Transverse colon (tissue), 4 donors: ENCODE data around the gene SERPINB1. TPM values are rescaled to one million over a fixed set of nuclear protein-coding genes. Genes with fewer than 3 reads are reported as not detected.

Experiments used
- DNase-seq: peaks from one replicate; pipeline ENCODE4 v3.0.0-alpha.2; 2019
- H3K27ac ChIP-seq, 4 donors: fragments of 200-600 bp; sonication (generic); 2 replicates each; pipeline ENCODE4 v1.5.1; 2016 to 2018; ENCODE audit warnings: inconsistent platforms in 4 of 4
- H3K27me3 ChIP-seq: fragments of 200-600 bp; sonication (generic); 2 replicates; pipeline ENCODE4 v1.5.1; 2017; ENCODE audit warnings: inconsistent platforms
- H3K36me3 ChIP-seq, 4 donors: fragments of 200-600 bp; sonication (generic); 2 replicates each; pipeline ENCODE4 v1.5.1; 2017 to 2019; ENCODE audit warnings: inconsistent platforms in 4 of 4
- H3K4me1 ChIP-seq, 4 donors: fragments of 200-600 bp; sonication (generic); 2 replicates each; pipeline ENCODE4 v1.5.1; 2017 to 2020; ENCODE audit warnings: inconsistent platforms in 4 of 4
- H3K4me3 ChIP-seq, 4 donors: fragments of 200-600 bp; sonication (generic); 1 replicate in 1 of 4; 2 replicates in 3 of 4; pipeline versions ENCODE4 v1.5.1 to v1.6.1; 2017 to 2019; ENCODE audit warnings: inconsistent platforms in 4 of 4
- H3K9me3 ChIP-seq, 2 donors: fragments of 200-600 bp; sonication (generic); 2 replicates each; pipeline ENCODE4 v1.5.1; 2017 to 2019; ENCODE audit warnings: inconsistent platforms in 2 of 2
- CTCF ChIP-seq, 5 experiments: fragments of 200-600 bp in 3 of 5; fragments of 450-650 bp in 2 of 5; sonication (generic) in 3 of 5; IDR thresholded peaks; 1 replicate in 2 of 5; 2 replicates in 3 of 5; pipeline ENCODE4 v1.5.1; 2016 to 2017; ENCODE audit warnings: antibody characterized with exemption in 5 of 5, inconsistent platforms in 3 of 5, mild to moderate bottlenecking in 2 of 5, moderate library complexity in 1 of 5
- EP300 ChIP-seq: sonication (generic); formaldehyde crosslinking; IDR thresholded peaks from one replicate; pipeline ENCODE4 v1.6.1; 2017; ENCODE audit warnings: antibody characterized with exemption, low read depth
- POLR2A ChIP-seq: fragments of 450-650 bp; IDR thresholded peaks from one replicate; pipeline ENCODE4 v1.6.1; 2016; ENCODE audit warnings: antibody characterized with exemption, mild to moderate bottlenecking, moderate library complexity
- POLR2AphosphoS5 ChIP-seq, 3 donors: sonication (generic); formaldehyde crosslinking; IDR thresholded peaks; one replicate each; pipeline ENCODE4 v1.6.1; 2016; ENCODE audit warnings: antibody characterized with exemption in 3 of 3
- WGBS, 2 donors: methylation state at CpG; one replicate each; pipeline ENCODE4 v1.1.5; 2018; ENCODE audit warnings: low coverage in 1 of 2; 5-methylcytosine and 5-hydroxymethylcytosine counted together
- in situ Hi-C, 4 donors: fragments of 200-750 bp; cut with MboI; loops; one replicate each; pipeline versions ENCODE4 v1.15.0 to v1.15.1; 2017; ENCODE audit warnings: low sequenced_read_pairs in 3 of 4, low pct_ligation_motif_present in 1 of 4, low pct_unique_long_range_greater_than_20kb in 1 of 4
- intact Hi-C: fragments of 100-400 bp; cut with DNase I; formaldehyde crosslinking; loops from one replicate; pipeline ENCODE4 v1.15.1; 2023; ENCODE audit warnings: low total_unique reads
- total RNA-seq, 4 donors: library from RNA; depleted of rRNA; stranded (reverse); fragments of >200 nt; gene quantifications; one replicate each; pipeline ENCODE4 v1.1.0, GENCODE V29; 2016

Gene SERPINB1
- total RNA-seq, 4 donors from 2014 or later, result 22.3 to 140 (median 88.4) TPM

- DNase-seq, result no peak
Measured at GRCh38 chr6:2838251-2838650, 3.4 kb downstream of the SERPINB1 start.

GRCh38 chr6:2834262-2834661 lies 7.4 kb downstream of the SERPINB1 start:
- intact Hi-C loops, result no loop called here
- H3K27me3 ChIP-seq, result no peaks in the 10 kb centered on the region
- H3K36me3 ChIP-seq, result peaks cover 0 to 45% (median 22%) of the 10 kb centered on the region in 4 donors
- TF ChIP-seq POLR2AphosphoS5 (IDR thresholded peaks at IDR 0.05), result no peak
- TF ChIP-seq POLR2A, result no peak
- TF ChIP-seq CTCF (IDR thresholded peaks at IDR 0.05), result no peak
- TF ChIP-seq EP300, result no peak
- H3K4me1 ChIP-seq, result peaks cover 0 to 36% (median 14%) of the 10 kb centered on the region in 4 donors
- in situ Hi-C loops, result no loop called here
- no peak overlapping the region for H3K4me3 ChIP-seq
- H3K27ac ChIP-seq, result no peak overlapping the region
- H3K9me3 ChIP-seq, result no peaks in the 10 kb centered on the region
- DNase-seq, result no peak

More at GRCh38 chr6:2838251-2838650, 3.4 kb downstream of the SERPINB1 start:
- TF ChIP-seq POLR2A, result no peak
- TF ChIP-seq EP300, result no peak
- no peak for TF ChIP-seq POLR2AphosphoS5 (IDR thresholded peaks at IDR 0.05)
- TF ChIP-seq CTCF (IDR thresholded peaks at IDR 0.05), result no peak
- Histone ChIP-seq H3K27me3 (no peaks in the 10 kb centered on the region), H3K27ac (peak overlapping the region; percentile 95 to 99 (median 97)), H3K36me3 (peaks cover 0 to 37% (median 18%) of the 10 kb centered on the region in 4 donors), H3K4me1 (peaks cover 20 to 49% (median 38%) of the 10 kb centered on the region in 4 donors), H3K4me3 (no peak overlapping the region), H3K9me3 (no peaks in the 10 kb centered on the region)
- 51 to 56% methylated on average over 3 of the region's 3 CpGs for WGBS, 2 donors
- intact Hi-C loops, result no loop called here
- in situ Hi-C loops, result no loop called here

- peaks cover 0 to 29% (median 14%) of the 10 kb centered on the region in 4 donors for H3K36me3 ChIP-seq
- H3K9me3 ChIP-seq, result no peaks in the 10 kb centered on the region
- TF ChIP-seq EP300 (no peak), POLR2A (no peak), CTCF (IDR thresholded peaks at IDR 0.05) (no peak)
- 94 to 100% methylated on average over 1 to 2 of the region's 2 CpGs for WGBS, 2 donors
- DNase-seq, result no peak
- H3K27ac ChIP-seq, result no peak overlapping the region
- H3K4me3 ChIP-seq, result no peak overlapping the region
- H3K27me3 ChIP-seq, result no peaks in the 10 kb centered on the region
- in situ Hi-C loops, result no loop called here
- peaks cover 0 to 16% (median 4%) of the 10 kb centered on the region in 4 donors for H3K4me1 ChIP-seq
- intact Hi-C loops, result no loop called here
Measured at GRCh38 chr6:2831392-2831791, 10.3 kb downstream of the SERPINB1 start.

GRCh38 chr6:2830183-2830582 lies 11.5 kb downstream of the SERPINB1 start:
- H3K36me3 ChIP-seq, result peaks cover 0 to 17% (median 8%) of the 10 kb centered on the region in 4 donors
- H3K9me3 ChIP-seq, result no peaks in the 10 kb centered on the region
- 14 to 51% methylated on average over 2 to 3 of the region's 3 CpGs for WGBS, 2 donors
- in situ Hi-C loops (no loop called here), intact Hi-C loops (no loop called here)
- DNase-seq, result no peak
- H3K4me3 ChIP-seq, result no peak overlapping the region
- peaks cover 0 to 16% (median 4%) of the 10 kb centered on the region in 4 donors for H3K4me1 ChIP-seq
- H3K27ac ChIP-seq, result no peak overlapping the region
- no peaks in the 10 kb centered on the region for H3K27me3 ChIP-seq
- TF ChIP-seq CTCF (IDR thresholded peaks at IDR 0.05), result no peak
- TF ChIP-seq POLR2AphosphoS5 (IDR thresholded peaks at IDR 0.05), result no peak
- no peak for TF ChIP-seq POLR2A
- TF ChIP-seq EP300, result no peak
